Measurements from ENCODE around the gene CCDC12. TPM values are rescaled to one million over a fixed set of nuclear protein-coding genes. Genes with fewer than 3 reads are reported as not detected.

CCDC12 gene
- total and polyA plus RNA-seq, 12 donors = 28.8 to 137 (median 34.2) TPM

- H3K27me3 ChIP-seq = peaks cover 4 to 53% (median 30%) of the 10 kb centered on the region in 7 donors
- H3K9me3 ChIP-seq = no peaks in the 10 kb centered on the region
- H3K36me3 ChIP-seq = no peaks in the 10 kb centered on the region
- ATAC-seq (no peak), DNase-seq (no peak)
- no peak overlapping the region for H3K27ac ChIP-seq
- TF ChIP-seq, protein P1, sequence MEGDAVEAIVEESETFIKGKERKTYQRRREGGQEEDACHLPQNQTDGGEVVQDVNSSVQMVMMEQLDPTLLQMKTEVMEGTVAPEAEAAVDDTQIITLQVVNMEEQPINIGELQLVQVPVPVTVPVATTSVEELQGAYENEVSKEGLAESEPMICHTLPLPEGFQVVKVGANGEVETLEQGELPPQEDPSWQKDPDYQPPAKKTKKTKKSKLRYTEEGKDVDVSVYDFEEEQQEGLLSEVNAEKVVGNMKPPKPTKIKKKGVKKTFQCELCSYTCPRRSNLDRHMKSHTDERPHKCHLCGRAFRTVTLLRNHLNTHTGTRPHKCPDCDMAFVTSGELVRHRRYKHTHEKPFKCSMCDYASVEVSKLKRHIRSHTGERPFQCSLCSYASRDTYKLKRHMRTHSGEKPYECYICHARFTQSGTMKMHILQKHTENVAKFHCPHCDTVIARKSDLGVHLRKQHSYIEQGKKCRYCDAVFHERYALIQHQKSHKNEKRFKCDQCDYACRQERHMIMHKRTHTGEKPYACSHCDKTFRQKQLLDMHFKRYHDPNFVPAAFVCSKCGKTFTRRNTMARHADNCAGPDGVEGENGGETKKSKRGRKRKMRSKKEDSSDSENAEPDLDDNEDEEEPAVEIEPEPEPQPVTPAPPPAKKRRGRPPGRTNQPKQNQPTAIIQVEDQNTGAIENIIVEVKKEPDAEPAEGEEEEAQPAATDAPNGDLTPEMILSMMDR (IDR thresholded peaks at IDR 0.05) = no peak
- 96 to 98% methylated on average over 3 of the region's 3 CpGs for WGBS, 2 donors
- H3K4me1 ChIP-seq = peaks cover 8 to 44% (median 20%) of the 10 kb centered on the region in 9 donors
- H3K4me3 ChIP-seq = no peak overlapping the region
- intact Hi-C loops (cut with DNase I) = no loop called here
Observed at GRCh38 chr3:46885612-46886011, 90.9 kb downstream of the CCDC12 start.

DNA sequence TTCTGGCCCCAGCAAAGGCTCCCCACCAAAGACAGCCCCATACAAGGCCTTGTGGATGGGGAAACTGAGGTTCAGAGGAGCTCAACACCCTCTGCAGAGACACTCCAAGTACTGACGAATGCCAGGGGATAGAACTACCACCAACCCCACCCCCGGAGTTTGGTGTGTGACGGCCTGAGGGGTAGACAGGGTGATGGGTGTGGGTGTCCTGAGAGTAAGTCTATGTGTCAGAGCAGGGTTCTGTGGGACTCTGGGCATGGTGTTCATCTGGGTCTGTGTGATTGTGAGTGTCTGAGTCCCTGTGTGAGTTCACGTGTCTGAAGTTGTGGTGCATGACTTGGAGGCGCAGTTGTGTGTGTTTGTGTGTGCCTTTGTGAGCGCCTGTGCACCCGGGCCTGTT is 91.6 kb downstream of the CCDC12 start:
- Histone ChIP-seq H3K4me3 (peak overlapping the region in 3 of 10 donors; percentile 51 to 65 (median 64)), H3K27ac (no peak overlapping the region), H3K36me3 (no peaks in the 10 kb centered on the region), H3K4me1 (peaks cover 8 to 42% (median 20%) of the 10 kb centered on the region in 9 donors), H3K9me3 (no peaks in the 10 kb centered on the region), H3K27me3 (peaks cover 4 to 58% (median 35%) of the 10 kb centered on the region in 7 donors)
- no peak for ATAC-seq
- no peak for DNase-seq
- 86 to 94% methylated on average over 7 of the region's 7 CpGs for WGBS, 2 donors
- TF ChIP-seq, protein P1 (IDR thresholded peaks at IDR 0.05) = no peak
- intact Hi-C loops (cut with DNase I) = no loop called here

- Histone ChIP-seq H3K9me3 (no peaks in the 10 kb centered on the region), H3K4me3 (peak overlapping the region in 8 of 10 donors; percentile 3 to 69 (median 62)), H3K27ac (no peak overlapping the region), H3K36me3 (no peaks in the 10 kb centered on the region), H3K27me3 (peaks cover 4 to 59% (median 35%) of the 10 kb centered on the region in 7 donors), H3K4me1 (peaks cover 8 to 37% (median 20%) of the 10 kb centered on the region in 9 donors)
- ATAC-seq (no peak), DNase-seq (no peak)
- TF ChIP-seq, protein P1 (IDR thresholded peaks at IDR 0.05) = no peak
- intact Hi-C loops (cut with DNase I) = no loop called here
- 64 to 69% methylated on average over 5 of the region's 5 CpGs for WGBS, 2 donors
Observed at GRCh38 chr3:46884427-46884826, 92.1 kb downstream of the CCDC12 start.

DNA sequence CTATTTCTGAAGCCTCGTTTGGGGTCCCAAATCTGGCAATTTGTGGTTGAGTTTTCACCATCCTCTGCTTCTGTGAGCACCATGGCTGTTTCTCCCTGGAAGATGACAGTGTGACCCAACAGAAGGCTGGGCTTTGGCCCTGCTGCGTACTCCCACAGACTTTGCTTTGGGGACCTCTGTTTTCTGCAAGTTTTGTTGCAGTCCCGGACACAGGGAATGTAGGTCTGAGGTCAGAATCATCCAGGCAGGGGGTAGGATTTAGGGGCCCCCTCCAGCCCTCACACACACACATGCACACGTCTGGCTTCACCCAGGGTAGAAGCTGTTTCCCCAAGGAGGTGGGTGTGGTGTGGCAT is 92.7 kb downstream of the CCDC12 start:
- no peaks in the 10 kb centered on the region for H3K9me3 ChIP-seq
- intact Hi-C loops (cut with DNase I) = no loop called here
- ATAC-seq (no peak), DNase-seq (no peak)
- H3K4me3 ChIP-seq = peak overlapping the region; percentile 3 to 69 (median 62)
- H3K27me3 ChIP-seq = peaks cover 4 to 59% (median 35%) of the 10 kb centered on the region in 7 donors
- no peaks in the 10 kb centered on the region for H3K36me3 ChIP-seq
- 62 to 80% methylated on average over 4 of the region's 4 CpGs for WGBS, 2 donors
- H3K27ac ChIP-seq = peak overlapping the region in 5 of 10 donors; percentile 46 to 79 (median 79)
- peaks cover 8 to 35% (median 19%) of the 10 kb centered on the region in 9 donors for H3K4me1 ChIP-seq
- TF ChIP-seq, protein P1 (IDR thresholded peaks at IDR 0.05) = no peak
